H1 (cell line): ENCODE measurements around the gene HMGCLL1. TPM values are rescaled to one million over a fixed set of nuclear protein-coding genes. Genes with fewer than 3 reads are reported as not detected.

Experiments used
- CBX8 ChIP-seq: fragments of 300-800, 300-1000 bp; sonication (generic); IDR thresholded peaks from 2 replicates; pipeline ENCODE4 v1.7.1; 2016; ENCODE audit warnings: low read depth, low read length, borderline replicate concordance
- CTCF ChIP-seq, 3 experiments: IDR thresholded peaks; 1 replicate in 2 of 3; 2 replicates in 1 of 3; pipeline versions ENCODE4 v1.5.1 to v1.6.1; 2011; ENCODE audit warnings: low read length in 3 of 3, mild to moderate bottlenecking in 3 of 3, inconsistent platforms in 2 of 3, low read depth in 1 of 3, moderate library complexity in 1 of 3; ENCODE audit not compliant: insufficient read depth in 1 of 3; ENCODE audit errors: control extremely low read depth in 1 of 3
- HDAC6 ChIP-seq: IDR thresholded peaks from one replicate; pipeline ENCODE4 v1.7.1; 2012; ENCODE audit warnings: low read depth, mild to moderate bottlenecking, inconsistent platforms, low read length, moderate library complexity
- SP1 ChIP-seq: IDR thresholded peaks from 2 replicates; pipeline ENCODE4 v1.6.1; 2011; ENCODE audit warnings: low read depth, low read length
- TAF1 ChIP-seq: IDR thresholded peaks from 2 replicates; pipeline ENCODE4 v1.6.1; 2011; ENCODE audit warnings: mild to moderate bottlenecking, low read depth, low read length
- TEAD4 ChIP-seq: IDR thresholded peaks from 2 replicates; pipeline ENCODE4 v1.6.1; 2012; ENCODE audit warnings: low read depth, low read length, inconsistent platforms, mixed read lengths
- polyA plus RNA-seq, 7 experiments: library from polyadenylated mRNA; depleted of rRNA in 3 of 7; stranded (reverse) in 5 of 7; unstranded in 2 of 7; fragments of >200 nt in 5 of 7; fragments of 200-250 nt in 2 of 7; gene quantifications; 1 replicate in 5 of 7; 2 replicates in 1 of 7; 4 replicates in 1 of 7; pipeline versions ENCODE4 v1.2.1 to v1.2.3, GENCODE V29; 2011 to 2013; ENCODE audit warnings: missing spikeins in 2 of 7, mixed read lengths in 2 of 7
- total RNA-seq: library from RNA; stranded (reverse); fragmentation: NEBNext Ultra II Directional; extraction: Animal tissue kit (Norgen Biotek cat#: 25700); gene quantifications from 2 replicates; pipeline ENCODE4 v1.2.1, GENCODE V29; 2021

HMGCLL1 gene
- total and polyA plus RNA-seq, 2 of the 8 experiments (the other 6 are each of a cell fraction or from before 2014, with no cell fraction given): 0.06 to 0.41 TPM

- no peak for TF ChIP-seq TAF1
- TF ChIP-seq SP1: no peak
- TF ChIP-seq TEAD4: no peak
- TF ChIP-seq CTCF (IDR thresholded peaks at IDR 0.05; ENCODE audit: control extremely low read depth in 1 of 3, insufficient read depth in 1 of 3, low read depth in 1 of 3, low read length in 3 of 3): no peak
- no peak for TF ChIP-seq CBX8
- TF ChIP-seq HDAC6: no peak
Observed at GRCh38 chr6:55447891-55448290, 131.1 kb downstream of the HMGCLL1 start (continued).
